GM21423 (cell line): Measurements from ENCODE around the gene APOBEC3G.

Experiments
- ATAC-seq: cut with Tn5 transposase; IDR thresholded peaks from one replicate; pipeline ENCODE4 v1.9.1; 2021; ENCODE audit warnings: mild to moderate bottlenecking, moderate library complexity; ENCODE audit not compliant: unreplicated experiment

Gene APOBEC3G

GRCh38 chr22:39090426-39091064 lies 13.5 kb downstream of the APOBEC3G start:
- no peak for ATAC-seq

- no peak for ATAC-seq
Measured at GRCh38 chr22:39091126-39092081, 14.3 kb downstream of the APOBEC3G start.

- no peak for ATAC-seq
Measured at GRCh38 chr22:39092111-39092862, 15.2 kb downstream of the APOBEC3G start.

- no peak for ATAC-seq
Measured at GRCh38 chr22:39094717-39095389, 17.8 kb downstream of the APOBEC3G start.

GRCh38 chr22:39095971-39096370 lies 18.9 kb downstream of the APOBEC3G start:
- ATAC-seq: no peak

GRCh38 chr22:39097098-39098020 lies 20.3 kb downstream of the APOBEC3G start, which contains the start of gene APOBEC3H:
TSS of gene APOBEC3H (plus strand) at chr22:39097244. CDS start at chr22:39100279, 3,035 bp downstream.
- ATAC-seq: no peak

GRCh38 chr22:39098026-39098425 lies 21.0 kb downstream of the APOBEC3G start:
- ATAC-seq: no peak

GRCh38 chr22:39098576-39098975 lies 21.5 kb downstream of the APOBEC3G start:
- no peak for ATAC-seq

- ATAC-seq: no peak
Measured at GRCh38 chr22:39101226-39101625, 24.2 kb downstream of the APOBEC3G start.

- no peak for ATAC-seq
Measured at GRCh38 chr22:39103431-39103830, 26.4 kb downstream of the APOBEC3G start.

- ATAC-seq: no peak
Measured at GRCh38 chr22:39106326-39106725, 29.3 kb downstream of the APOBEC3G start.

DNA sequence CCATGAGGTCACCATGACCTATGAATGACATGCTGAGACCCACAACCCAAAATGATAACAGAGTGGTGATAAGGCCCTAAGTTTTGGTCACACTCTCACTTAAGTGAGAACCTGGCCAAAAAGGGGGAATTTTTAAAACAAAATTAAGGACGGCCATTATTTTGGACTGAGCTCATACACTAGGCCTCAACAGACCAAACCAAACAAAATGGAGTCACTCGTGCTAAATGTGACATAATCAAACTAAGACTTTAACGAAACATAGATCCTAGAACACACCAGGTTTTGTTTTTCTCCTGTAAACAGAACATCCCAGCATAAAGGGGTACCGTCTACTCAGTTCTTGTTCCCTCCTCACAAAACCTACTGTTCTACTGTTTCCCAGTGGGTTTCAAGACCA lies 31.4 kb downstream of the APOBEC3G start:
- ATAC-seq: no peak

- no peak for ATAC-seq
Measured at GRCh38 chr22:39109361-39109760, 32.3 kb downstream of the APOBEC3G start.

- no peak for ATAC-seq
Measured at GRCh38 chr22:39110631-39111561, 33.8 kb downstream of the APOBEC3G start.

- no peak for ATAC-seq
Measured at GRCh38 chr22:39114112-39114511, 37.0 kb downstream of the APOBEC3G start.

DNA sequence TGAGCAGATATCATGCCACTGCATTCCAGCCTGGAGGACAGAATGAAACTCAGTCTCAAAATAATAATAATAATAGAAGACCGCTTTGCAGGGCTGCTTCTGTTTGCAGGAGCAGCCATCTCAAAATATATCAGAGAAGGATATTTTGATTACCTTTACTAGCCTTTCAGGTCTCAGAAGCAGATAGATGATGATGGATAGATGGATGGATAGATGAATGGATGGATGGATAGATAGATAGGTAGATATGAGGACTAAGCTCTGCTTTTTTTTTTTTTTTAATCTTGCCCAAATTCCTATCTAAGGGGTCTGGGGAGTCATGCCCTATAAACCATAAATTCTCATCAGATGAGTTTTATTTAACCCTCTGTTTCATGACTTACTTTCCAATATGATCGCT lies 38.5 kb downstream of the APOBEC3G start:
- no peak for ATAC-seq

GRCh38 chr22:39115977-39116621 lies 39.0 kb downstream of the APOBEC3G start:
- no peak for ATAC-seq

DNA sequence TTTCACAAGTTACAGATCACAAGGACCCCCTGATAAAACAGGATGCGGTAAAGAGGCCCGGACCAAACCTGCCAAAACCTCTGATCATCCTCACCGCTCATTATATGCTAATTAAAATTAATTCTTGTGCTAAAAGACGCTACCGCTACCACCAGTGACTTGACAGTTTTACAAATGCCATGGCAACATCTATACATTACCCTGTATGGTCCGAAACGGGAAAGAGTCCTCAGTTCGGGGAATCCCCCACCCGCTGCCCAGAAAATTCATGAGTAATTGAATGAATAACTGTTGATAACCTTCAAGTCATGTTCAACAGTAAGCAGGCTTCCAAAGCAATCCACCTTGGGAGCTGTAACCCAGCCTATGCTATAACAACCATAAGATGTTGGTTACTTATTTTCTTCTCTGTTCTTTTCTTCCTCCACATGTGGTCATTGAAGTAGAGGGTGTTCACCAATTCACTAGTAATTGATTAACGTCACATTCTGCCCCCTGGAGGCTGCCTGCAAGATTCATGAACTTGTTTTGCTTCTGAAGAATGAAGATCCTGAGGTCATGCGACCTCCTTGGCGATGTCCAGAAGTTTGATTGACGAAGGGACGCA lies 40.6 kb downstream of the APOBEC3G start:
- ATAC-seq: peak; percentile 50
